ENCODE results near the gene ESR2.

ESR2 gene

GRCh38 chr14:64303471-64303917, 9.3 kb upstream of the ESR2 start:
- H2AFZ ChIP-seq (ENCODE audit: low read depth, low read length, severe bottlenecking) = no peak overlapping the region
- no peaks in the 10 kb centered on the region for H3K79me2 ChIP-seq (ENCODE audit: insufficient read depth, low read length)
- H3K27ac ChIP-seq (ENCODE audit: low read depth, low read length) = no peak overlapping the region
- H3K9ac ChIP-seq (ENCODE audit: low read length) = no peak overlapping the region
- no peak overlapping the region for H3K4me3 ChIP-seq (ENCODE audit: insufficient read depth, low read length, poor library complexity, severe bottlenecking)
- no peaks in the 10 kb centered on the region for H3K36me3 ChIP-seq (ENCODE audit: low read length)
- H3K27me3 ChIP-seq (ENCODE audit: low read length) = no peaks in the 10 kb centered on the region
- H4K20me1 ChIP-seq (ENCODE audit: low read depth, low read length) = no peaks in the 10 kb centered on the region
- no peaks in the 10 kb centered on the region for H3F3A ChIP-seq (ENCODE audit: insufficient read depth)
- H3K9me2 ChIP-seq (replicated peaks; ENCODE audit: insufficient read depth, low read length) = no peaks in the 10 kb centered on the region
- H3K4me2 ChIP-seq (ENCODE audit: low read depth, low read length, poor library complexity, severe bottlenecking) = no peak overlapping the region
- H3K9me3 ChIP-seq (ENCODE audit: insufficient read depth, low read length) = no peaks in the 10 kb centered on the region
- no peak for TF ChIP-seq EZH2phosphoT487 (conservative IDR thresholded peaks at IDR 0.05; ENCODE audit: low read length)
- peak; percentile 61 for TF ChIP-seq CTCF (IDR thresholded peaks at IDR 0.05; ENCODE audit: insufficient read depth, low read length, poor library complexity, severe bottlenecking)

- Histone ChIP-seq H4K20me1 (ENCODE audit: low read depth, low read length) (no peaks in the 10 kb centered on the region), H3K27ac (ENCODE audit: low read depth, low read length) (no peak overlapping the region), H2AFZ (ENCODE audit: low read depth, low read length, severe bottlenecking) (no peak overlapping the region), H3K9me2 (replicated peaks; ENCODE audit: insufficient read depth, low read length) (no peaks in the 10 kb centered on the region), H3K9ac (ENCODE audit: low read length) (no peak overlapping the region), H3K4me2 (ENCODE audit: low read depth, low read length, poor library complexity, severe bottlenecking) (no peak overlapping the region), H3K9me3 (ENCODE audit: insufficient read depth, low read length) (no peaks in the 10 kb centered on the region), H3K36me3 (ENCODE audit: low read length) (no peaks in the 10 kb centered on the region), H3F3A (ENCODE audit: insufficient read depth) (no peaks in the 10 kb centered on the region), H3K27me3 (ENCODE audit: low read length) (no peaks in the 10 kb centered on the region), H3K79me2 (ENCODE audit: insufficient read depth, low read length) (no peaks in the 10 kb centered on the region), H3K4me3 (ENCODE audit: insufficient read depth, low read length, poor library complexity, severe bottlenecking) (no peak overlapping the region)
- TF ChIP-seq CTCF (IDR thresholded peaks at IDR 0.05; ENCODE audit: insufficient read depth, low read length, poor library complexity, severe bottlenecking) (no peak), EZH2phosphoT487 (conservative IDR thresholded peaks at IDR 0.05; ENCODE audit: low read length) (no peak)
Observed at GRCh38 chr14:64298773-64299172, 4.6 kb upstream of the ESR2 start.

GRCh38 chr14:64296561-64296960, 2.4 kb upstream of the ESR2 start:
- Histone ChIP-seq H3K4me2 (ENCODE audit: low read depth, low read length, poor library complexity, severe bottlenecking) (no peak overlapping the region), H3F3A (ENCODE audit: insufficient read depth) (peaks cover 6% of the 10 kb centered on the region), H3K4me3 (ENCODE audit: insufficient read depth, low read length, poor library complexity, severe bottlenecking) (no peak overlapping the region), H4K20me1 (ENCODE audit: low read depth, low read length) (no peaks in the 10 kb centered on the region), H3K9ac (ENCODE audit: low read length) (no peak overlapping the region), H3K27ac (ENCODE audit: low read depth, low read length) (no peak overlapping the region), H3K27me3 (ENCODE audit: low read length) (no peaks in the 10 kb centered on the region), H3K79me2 (ENCODE audit: insufficient read depth, low read length) (no peaks in the 10 kb centered on the region), H3K9me2 (replicated peaks; ENCODE audit: insufficient read depth, low read length) (no peaks in the 10 kb centered on the region), H2AFZ (ENCODE audit: low read depth, low read length, severe bottlenecking) (no peak overlapping the region), H3K9me3 (ENCODE audit: insufficient read depth, low read length) (no peaks in the 10 kb centered on the region), H3K36me3 (ENCODE audit: low read length) (no peaks in the 10 kb centered on the region)
- TF ChIP-seq CTCF (IDR thresholded peaks at IDR 0.05; ENCODE audit: insufficient read depth, low read length, poor library complexity, severe bottlenecking) (no peak), EZH2phosphoT487 (conservative IDR thresholded peaks at IDR 0.05; ENCODE audit: low read length) (no peak)

Measured in SU-DHL-6 (cell line).